T-helper 2 cell (primary cell): ENCODE data around the gene PIN1.
A peak's percentile ranks its signal among the peaks of the same experiment; 100 is the strongest.
"Not testable (repeated sequence)": the region's sequence is repeated elsewhere in the genome, so short reads cannot be mapped to it uniquely, and the experiment has no call there.

Source experiments
- DNase-seq, 5 experiments: peaks; one replicate each; pipeline versions ENCODE4 v3.0.0 to v3.0.0-alpha.2; 2012 to 2022
- total RNA-seq, 2 donors: gene quantifications; one replicate each; lab custom pipeline; 2026; lab: John Stamatoyannopoulos, UW

PIN1 gene
- 40.5 to 49.5 reads per million in 2 donors for total RNA-seq

DNA sequence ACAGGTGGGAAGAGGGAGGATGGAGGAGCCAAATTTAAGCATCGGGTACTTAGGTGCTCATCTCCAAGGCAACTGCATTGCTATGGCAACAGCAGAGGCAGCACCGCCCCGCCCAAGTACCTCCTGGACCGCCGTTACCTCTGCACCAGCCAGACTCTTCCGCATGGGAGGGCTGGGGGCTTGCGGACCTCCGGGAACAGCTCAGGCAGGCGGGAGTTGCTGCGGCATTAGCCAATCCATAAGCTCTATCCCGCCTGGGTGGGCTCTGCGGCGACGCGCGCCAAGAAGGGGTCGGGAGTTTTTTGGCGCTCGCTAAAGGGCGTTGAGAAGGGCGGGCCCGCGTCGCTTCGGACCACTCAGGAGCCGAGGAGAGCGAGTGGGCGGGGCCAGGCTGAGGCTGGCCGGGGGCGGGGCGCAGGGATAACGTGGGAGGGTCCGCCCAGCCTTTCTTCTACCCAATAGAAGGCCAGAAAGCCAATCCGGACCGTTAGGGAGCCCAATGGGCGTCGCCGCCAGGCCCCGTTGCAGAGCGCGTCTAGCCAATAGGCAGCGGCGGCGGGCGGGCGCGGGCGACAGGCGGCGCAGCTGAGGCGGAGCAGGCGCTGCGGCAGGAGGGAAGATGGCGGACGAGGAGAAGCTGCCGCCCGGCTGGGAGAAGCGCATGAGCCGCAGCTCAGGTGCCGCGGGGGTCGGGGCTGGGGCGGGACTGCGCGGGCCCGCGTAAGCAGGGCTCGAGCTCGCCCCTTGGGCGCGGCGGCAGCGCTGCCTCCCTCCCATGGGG is at the start of gene PIN1:
PIN1 (plus strand) TSS at position 593 of the 781 bp plus-strand sequence; CDS start at position 620, 27 bp downstream.
- DNase-seq, result peak; percentile 99

DNA sequence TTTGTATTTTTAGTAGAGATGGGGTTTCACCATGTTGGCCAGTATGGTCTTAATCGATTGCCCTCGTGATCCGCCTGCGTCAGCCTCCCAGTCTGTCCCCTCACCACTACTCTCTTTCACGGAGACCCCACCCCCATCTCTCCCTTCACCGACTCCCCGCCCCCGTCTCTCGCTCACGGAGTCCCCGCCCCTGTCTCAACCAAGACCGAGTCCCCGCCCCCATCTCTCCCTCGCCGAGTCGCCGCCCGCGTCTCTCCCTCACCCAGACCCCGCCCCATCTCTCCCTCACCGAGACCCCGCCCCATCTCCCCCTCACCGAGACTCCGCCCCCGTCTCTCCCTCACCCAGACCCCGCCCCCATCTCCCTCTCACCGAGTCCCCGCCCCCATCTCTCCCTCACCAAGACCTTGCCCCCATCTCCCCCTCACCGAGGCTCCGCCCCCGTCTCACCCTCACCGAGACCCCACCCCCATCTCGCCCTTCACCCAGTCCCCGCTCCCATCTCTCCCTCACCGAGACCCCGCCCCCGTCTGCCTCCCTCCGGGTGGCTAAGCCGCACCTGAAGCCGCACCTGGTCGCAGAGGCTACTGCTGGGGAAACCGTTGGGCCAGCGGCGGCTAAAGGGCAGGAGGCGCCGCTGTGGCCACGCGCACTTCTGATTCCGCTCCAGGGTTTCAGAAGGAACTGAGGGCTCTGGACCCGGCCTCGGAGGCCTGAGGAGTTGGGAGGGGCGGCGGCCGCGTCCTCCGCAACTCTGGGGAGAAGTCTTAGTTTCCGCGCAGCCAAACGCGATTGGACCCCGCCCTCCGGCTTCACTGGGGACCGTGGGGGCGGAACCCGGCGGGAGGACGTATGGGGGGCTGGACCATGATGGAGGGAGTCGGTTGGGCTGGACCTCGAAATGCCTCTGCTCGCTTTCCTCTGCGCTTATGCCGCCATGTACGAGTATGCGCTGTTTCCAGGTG is 49.5 kb upstream of the PIN1 start:
- peak; percentile 89 to 98 (median 97) for DNase-seq

DNA sequence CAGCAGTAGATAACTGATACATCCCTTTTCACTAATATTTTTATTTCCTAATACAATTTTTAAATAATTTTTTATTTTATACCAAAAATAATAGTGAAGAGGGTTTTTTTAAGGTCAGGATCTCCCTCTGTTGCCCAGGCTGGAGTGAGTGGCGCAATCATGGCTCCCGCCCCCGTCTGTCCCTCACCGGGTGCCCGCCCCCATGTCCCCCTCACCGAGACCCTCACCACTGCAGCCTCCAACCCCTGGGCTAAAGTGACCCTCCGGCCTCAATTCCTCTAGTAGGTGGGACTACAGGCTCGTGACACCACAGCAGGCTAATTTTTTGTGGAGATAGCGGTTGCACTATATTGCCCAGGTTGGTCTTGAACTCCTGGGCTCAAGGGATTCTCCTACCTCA is 48.8 kb upstream of the PIN1 start:
- DNase-seq, result no peak

DNA sequence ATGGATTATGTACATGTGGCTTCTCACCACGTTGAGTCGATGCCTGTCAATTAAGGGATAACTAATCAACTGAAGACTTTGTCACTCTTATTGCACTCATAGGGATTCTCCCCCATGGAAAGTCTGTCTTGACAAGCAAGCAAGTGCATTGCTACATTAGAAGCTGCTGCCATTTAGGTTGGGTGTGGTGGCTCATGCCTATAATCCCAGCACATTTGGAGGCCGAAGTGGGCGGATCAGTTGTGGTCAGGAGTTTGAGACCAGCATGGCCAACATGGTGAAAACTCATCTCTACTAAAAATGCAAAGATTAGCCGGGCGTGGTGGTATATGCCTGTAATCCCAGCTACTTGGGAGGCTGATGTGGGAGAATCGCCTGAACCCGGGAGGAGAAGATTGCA is 48.3 kb upstream of the PIN1 start:
- no peak for DNase-seq

DNA sequence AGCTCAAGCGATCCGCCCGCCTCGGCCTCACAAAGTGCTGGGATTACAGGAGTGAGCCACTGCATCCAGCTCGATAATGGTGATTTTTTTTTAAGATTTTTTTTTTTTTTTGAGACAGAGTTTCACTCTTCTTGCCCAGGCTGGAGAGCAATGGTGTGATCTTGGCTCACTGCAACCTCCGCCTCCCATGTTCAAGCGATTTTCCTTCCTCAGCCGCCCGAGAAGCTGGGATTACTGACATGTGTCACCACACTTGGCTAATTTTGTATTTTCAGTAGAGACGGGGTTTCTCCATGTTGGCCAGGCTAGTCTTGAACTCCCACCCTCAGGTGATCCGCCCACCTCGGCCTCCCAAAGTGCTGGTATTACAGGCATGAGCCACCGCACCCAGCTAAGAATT is 46.5 kb upstream of the PIN1 start:
- not testable (repeated sequence) for DNase-seq

DNA sequence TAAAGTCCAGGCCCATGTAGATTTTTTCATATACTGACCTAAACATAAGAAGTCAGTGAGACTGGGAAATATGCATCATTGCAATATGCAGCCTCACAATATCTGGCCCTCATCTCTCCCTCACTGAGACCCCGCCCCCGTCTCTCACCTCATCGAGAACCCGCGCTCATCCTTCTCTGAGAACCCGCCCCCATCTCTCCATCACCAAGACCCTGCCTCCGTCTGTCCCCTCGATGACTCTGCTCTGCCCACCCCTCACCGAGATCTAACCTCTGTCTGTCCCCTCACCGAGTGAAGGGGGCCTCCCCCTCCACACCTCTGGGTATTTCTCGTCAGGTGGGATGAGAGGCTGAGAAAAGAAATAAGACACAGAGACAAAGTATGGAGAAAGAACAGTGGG is 46.1 kb upstream of the PIN1 start:
- DNase-seq, result no peak

DNA sequence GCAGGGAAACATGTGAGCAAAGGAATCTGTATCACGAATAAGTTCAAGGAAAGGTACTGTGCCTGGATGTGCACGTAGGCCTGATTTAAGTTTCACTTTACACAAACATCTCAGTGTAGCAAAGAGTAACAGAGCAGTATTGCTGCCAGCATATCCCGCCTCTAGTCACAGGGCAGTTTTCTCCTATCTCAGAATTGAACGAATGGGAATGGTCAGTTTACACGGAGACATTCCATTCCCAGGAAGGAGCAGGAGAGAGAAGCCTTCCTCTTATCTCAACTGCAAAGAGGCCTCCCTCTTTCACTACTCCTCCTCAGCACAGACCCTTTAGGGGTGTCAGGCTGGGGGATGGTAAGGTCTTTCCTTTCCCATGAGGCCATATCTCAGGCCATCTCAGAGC is 45.5 kb upstream of the PIN1 start:
- not testable (repeated sequence) for DNase-seq

DNA sequence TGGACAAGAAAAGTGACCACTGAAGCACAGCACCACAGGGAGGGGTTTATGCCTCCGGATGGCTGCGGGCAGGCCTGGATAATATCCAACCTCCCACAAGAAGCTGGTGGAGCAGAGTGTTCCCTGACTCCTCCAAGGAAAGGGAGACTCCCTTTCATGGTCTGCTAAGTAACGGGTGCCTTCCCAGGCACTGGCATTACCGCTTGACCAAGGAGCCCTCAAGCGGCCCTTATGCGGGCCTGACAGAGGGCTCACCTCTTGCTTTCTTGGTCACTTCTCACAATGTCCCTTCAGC is 44.1 kb upstream of the PIN1 start:
- not testable (repeated sequence) for DNase-seq

DNA sequence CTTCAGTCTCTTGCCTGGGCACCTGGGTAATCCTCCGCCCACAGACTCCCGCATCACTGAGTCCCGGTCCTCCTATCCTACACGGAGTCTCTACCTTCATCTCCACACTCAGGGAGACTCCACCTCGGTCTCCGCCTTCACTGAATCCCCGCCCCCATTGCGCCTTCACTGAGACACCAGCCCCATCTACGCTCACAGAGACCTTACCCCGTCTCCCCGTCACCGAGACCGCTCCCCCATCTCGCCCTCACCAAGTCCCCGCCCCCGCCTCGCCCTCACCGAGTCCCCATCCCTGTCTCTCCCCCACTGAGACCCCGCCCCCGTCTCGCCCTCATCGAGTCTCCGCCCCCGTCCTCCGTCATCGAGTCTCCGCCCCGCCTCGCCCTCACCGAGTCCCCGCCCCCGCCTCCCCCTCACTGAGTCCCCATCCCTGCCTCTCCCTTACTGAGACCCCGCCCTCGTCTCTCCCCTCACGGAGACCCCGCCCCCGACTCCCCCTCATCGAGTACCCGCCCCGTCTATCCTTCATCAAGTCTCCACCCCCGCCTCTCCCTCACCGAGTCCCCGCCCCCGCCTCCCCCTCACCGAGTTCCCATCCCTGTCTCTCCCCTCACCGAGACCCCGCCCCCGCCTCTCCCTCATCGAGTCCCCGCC is 43.4 kb upstream of the PIN1 start:
- DNase-seq, result peak; percentile 79 to 98 (median 97)

DNA sequence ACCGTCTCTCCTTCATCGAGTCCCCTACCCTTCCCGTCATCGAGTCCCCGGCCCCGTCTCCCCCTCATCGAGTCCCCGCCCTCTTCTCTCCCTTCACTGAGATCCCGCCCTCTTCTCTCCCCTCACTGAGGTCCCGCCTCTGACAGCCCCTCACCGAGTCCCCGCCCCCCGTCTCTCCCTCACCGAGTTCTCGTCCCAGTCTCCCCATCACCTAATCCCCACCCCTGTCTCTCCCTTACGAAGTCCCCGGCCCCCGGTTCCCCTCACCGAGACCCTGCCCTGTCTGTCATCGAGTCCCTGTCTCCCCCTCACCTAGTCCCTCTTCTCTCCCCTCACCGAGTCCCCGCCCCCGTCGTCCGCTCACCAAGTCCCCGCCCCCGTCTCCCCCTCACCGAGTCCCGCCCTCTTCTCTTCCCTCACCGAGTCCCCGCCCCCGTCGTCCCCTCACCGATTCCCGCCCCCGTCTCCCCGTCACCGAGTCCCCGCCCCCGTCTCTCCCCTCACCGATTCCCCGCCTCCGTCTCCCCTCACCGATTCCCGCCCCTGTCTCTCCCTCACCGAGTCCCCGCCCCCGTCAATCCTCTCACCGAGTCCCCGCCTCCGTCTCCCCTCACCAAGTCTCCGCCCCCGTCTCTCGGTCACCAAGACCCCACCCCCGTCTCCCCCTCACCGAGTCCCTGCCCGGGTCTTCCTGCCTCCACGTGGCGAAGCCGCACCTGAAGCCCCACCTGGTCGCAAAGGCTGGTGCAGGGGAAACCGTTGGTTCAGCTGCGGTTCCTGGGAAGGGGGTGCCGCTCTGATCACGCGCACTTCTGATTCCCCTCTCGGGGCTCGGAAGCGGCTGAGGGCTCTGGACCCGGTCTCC is 42.7 kb upstream of the PIN1 start:
- DNase-seq, result peak; percentile 82 to 96 (median 91)

DNA sequence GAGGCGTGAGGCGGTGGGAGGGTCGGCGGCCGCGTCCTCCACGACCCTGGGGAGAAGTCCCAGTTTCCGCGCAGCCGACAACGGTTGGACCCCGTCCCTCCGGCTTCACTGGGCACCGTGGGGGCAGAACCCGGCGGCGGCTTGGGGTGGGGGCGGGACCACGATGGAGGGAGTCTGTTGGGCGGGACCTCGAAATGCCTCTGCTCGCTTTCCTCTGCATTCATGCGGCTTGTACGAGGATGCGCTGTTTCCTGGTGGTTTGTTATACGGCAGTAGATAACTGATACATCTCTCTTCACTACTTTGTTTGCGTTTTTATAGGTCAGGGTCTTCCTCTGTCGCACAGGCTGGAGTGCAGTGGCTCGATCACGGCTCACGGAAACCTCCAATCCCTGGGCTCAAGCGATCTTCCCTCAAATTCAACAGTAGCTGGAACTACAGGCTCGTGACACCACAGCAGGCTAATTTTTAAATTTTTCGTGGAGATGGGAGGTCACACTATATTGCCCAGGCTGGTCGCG is 42.0 kb upstream of the PIN1 start:
- peak in 3 of 5 experiments; percentile 43 to 90 (median 61) for DNase-seq

DNA sequence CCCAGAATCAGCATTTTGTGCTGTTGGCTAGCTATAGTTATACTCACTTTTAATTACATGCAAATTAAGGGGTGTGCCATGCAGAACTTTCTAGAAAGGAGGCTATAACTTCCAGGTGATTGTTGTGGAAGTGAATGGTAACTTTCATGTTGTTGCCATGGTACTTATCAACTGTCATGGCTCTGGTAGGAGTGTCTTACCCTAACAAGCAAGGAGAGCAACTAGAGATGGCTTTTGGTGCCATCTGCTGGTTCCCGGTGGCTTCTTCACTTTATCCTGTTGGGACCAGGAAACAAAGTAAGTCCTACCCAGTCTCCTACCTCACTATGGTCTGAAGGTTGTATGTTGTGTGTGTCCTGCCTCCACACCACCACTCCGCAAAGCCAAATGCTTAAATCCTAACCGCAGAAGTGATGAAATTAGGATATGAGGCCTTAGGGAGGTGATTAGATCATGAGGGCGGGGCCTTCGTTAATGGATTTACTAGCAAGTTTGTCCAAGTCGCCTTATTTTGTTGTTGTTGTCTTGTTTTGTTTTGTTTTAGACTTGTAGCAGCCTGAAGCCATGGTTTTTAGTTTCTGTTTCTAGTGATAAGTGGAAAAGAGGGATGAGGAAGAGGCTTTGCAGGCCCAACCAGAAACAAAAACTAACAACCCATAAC is 38.9 kb upstream of the PIN1 start:
- peak; percentile 43 to 93 (median 79) for DNase-seq

DNA sequence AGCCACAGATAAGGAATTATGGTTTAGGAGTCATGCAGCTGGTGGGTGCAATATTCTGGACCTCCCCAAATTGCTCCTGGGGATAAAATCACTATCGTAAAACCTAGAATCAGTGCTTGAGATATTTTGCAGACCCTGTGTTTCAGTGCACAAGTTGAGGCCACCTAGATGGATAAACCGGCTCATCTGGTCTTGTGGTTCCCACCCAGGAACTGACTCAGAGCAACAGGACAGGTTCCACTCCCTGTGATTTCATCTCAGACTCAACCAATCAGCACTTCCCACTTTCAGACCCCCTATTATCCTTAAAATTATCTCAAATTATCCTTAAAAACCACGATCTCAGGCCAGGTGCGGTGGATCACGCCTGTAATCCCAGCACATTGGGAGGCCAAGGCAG is 37.2 kb upstream of the PIN1 start:
- DNase-seq, result no peak

DNA sequence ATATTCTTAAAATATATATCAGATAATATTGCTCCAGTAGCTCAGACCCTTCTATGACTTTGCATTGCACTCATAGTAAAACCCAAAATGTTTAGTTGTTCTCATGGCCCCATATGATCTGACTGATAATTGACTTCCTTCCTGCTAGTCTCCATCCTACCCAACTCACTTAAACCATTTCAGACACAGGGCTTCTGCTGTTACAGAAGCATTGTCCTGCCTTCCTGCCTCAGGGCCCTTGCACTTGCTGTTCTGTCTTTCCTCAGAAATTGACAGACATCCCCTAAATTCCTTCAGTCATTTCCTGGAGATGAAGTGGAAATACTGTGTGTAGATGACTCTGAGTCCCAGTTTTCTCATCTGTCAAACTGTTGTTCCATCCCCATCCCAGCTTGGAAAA is 36.0 kb upstream of the PIN1 start:
- peak in 1 of 5 experiments; percentile 78 for DNase-seq

DNA sequence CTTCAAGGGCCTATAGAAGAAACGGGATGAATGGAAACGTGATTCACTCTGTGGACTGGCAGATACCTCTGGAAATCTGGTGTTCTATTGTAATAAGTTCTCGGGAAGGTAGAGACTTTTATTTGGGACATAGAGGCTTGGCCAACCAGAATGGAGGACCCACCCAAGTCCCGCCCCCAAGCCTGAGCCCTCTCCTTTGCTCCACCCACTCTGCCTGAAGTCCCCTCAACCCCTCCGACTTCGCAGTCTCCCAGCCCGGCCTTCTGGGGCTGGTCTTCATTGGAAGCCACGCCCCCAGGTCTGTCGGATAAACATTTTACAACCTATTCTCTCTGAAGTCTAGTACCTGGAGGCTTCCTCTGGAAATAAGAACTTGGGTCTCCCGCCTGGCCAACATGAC is 33.1 kb upstream of the PIN1 start:
- DNase-seq, result no peak

DNA sequence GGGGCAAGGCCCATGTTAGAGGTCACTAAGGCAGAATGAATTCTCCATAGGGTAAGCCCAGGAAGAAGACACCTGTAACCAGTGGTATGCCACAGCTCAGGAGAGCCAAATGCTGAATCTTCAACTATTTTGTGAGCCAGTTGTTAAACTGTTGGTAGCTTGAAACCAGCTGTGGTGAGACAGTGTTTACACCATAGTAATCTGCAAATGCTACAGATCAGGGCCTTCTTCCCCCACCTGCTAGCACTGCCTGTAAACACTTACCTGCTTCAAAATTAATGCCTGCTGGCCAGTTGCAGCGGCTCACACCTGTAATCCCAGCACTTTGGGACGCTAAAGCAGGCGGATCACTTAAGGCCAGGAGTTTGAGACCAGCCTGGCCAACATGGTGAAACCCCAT is 28.3 kb upstream of the PIN1 start:
- no peak for DNase-seq

DNA sequence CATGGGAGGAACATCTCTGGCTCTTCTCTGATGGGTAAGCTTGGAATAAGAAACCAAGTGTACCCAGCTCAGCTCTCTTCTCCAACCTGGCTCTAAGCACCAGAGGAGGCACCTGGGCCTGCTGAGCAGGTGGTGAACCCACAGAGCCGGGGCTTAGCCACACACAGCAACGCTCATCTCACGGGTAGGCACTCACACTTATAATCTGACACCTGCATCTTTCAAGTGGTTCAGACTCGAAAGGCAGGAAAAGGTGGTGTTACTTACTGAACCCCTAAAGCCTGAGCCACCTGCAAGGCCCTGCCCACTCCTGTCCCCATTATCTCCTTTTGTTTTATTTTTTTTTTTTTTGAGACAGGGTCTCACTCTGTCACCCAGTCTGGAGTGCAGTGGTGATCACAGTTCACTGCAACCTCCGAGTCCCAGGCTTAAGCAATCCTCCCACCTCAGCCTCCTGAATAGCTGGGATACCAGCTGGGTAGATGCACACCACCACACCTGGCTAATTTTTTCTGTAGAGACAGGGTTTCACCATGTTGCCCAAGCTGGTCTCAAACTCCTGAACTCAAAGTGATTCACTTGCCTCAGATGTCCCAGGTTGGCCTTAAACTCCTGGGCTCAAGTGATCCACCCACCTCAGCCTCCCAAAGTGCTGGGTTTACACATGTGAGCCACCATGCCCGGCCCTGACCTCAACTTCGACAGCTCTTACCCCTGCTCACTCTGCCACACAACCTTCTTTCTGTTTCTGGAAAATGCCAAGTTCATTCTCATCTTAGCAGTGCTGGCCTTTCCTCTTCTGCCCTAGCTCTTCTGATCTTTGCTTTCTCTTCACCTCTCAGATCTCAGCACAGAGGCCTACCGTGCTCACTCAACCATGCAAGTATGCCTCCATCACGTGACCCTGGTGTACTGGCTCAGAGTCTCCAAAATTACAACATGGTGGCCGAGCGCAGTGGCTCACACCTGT is 26.0 kb upstream of the PIN1 start:
- DNase-seq, result peak in 3 of 5 experiments; percentile 24 to 75 (median 64)

DNA sequence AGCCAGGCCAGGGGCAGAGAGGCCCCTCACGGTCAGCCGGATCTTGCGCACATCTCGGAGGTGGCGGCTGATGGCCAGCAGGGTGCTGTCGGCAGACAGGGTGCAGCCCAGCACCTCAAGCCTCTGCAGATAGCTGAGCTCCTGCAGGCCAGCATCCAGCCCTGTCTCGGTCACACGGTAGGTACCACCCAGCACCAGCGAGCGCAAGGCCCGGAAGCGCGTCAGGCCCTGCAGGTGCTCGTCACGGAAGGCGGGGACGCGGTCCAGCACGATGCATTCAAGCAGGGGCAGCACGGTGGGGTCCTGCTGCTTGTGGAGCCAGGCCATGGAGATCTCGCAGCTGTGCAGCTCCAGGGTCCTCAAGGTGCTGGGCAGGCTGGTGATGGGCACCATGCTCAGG is 24.0 kb upstream of the PIN1 start:
- DNase-seq, result no peak

DNA sequence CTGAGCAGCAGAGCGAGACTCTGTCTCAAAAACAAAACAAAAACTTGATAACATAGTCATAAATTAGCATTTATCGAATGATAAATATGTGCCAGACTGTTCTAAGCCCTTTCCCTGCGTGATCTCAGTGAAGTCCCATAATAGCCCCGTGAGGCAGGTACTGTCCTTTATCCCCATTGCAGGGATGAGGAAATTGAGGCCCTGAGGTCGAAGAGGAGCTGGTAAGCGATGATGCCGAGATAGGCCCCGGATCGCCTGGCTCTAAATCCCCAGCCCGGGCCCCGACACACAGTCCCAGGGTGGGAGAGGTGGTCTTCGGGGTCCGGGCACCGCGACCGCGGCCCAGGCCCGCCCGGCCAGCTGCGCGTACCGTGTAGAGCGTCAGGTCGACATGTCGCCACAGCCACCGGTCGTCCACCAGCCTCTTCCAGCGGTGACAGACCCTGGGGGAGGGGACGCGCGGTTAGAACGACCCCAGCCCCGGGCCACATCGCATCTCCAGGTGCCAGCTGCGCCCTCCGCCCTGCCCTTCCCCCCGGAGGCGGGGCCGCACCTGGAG is 16.9 kb upstream of the PIN1 start:
- no peak for DNase-seq
